Neutrophil (primary cell): ENCODE measurements around the gene MAD2L1.

Experiments
- H3K27ac ChIP-seq: fragments of 200-600 bp; sonication (generic); 2 replicates; pipeline ENCODE4 v1.5.1; 2016; ENCODE audit warnings: mild to moderate bottlenecking, moderate library complexity
- H3K27me3 ChIP-seq: fragments of 200-600 bp; sonication (generic); 2 replicates; pipeline ENCODE4 v1.6.0; 2016; ENCODE audit warnings: mild to moderate bottlenecking
- H3K36me3 ChIP-seq: fragments of 200-600 bp; sonication (generic); 2 replicates; pipeline ENCODE4 v1.5.1; 2017
- H3K4me1 ChIP-seq, 2 experiments: fragments of 200-600 bp in 1 of 2; sonication (generic) in 1 of 2; 1 replicate in 1 of 2; 2 replicates in 1 of 2; pipeline versions ENCODE4 v1.5.1 to v1.6.1; 2013 to 2016; ENCODE audit warnings: low read depth in 1 of 2, low read length in 1 of 2, mild to moderate bottlenecking in 1 of 2, moderate library complexity in 1 of 2; ENCODE audit not compliant: control insufficient read depth in 1 of 2, insufficient read depth in 1 of 2
- H3K4me3 ChIP-seq, 2 experiments: fragments of 200-600 bp in 1 of 2; sonication (generic) in 1 of 2; 1 replicate in 1 of 2; 2 replicates in 1 of 2; pipeline ENCODE4 v1.5.1; 2013 to 2016; ENCODE audit warnings: low read depth in 1 of 2, low read length in 1 of 2, mild to moderate bottlenecking in 1 of 2, moderate library complexity in 1 of 2
- H3K9me3 ChIP-seq: fragments of 200-600 bp; sonication (generic); 2 replicates; pipeline ENCODE4 v1.5.1; 2016
- CTCF ChIP-seq: fragments of 200-600 bp; sonication (generic); IDR thresholded peaks from 2 replicates; pipeline ENCODE4 v1.5.1; 2016; ENCODE audit warnings: antibody characterized with exemption

The MAD2L1 gene

DNA sequence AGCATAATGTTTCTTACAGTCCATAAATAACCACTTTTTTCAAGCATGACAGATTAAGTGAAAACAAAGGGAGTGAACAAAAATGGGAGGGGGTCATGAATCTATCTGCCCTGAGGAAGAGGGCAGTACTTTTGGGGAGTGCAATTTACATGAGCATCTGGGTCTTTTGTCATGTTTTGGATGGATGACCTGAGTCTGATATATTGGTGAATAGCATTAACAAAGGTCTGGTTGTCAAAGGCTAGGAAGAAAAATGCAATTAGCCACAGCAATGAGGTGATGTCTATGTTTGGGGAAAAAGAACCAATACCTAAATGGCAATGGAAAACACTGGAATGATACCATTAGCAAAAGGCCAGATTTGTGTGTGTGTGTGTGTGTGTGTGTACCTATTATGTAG, 15.1 kb upstream of the MAD2L1 start:
- peaks cover 11% of the 10 kb centered on the region for H3K27me3 ChIP-seq
- no peak overlapping the region for H3K27ac ChIP-seq
- no peaks in the 10 kb centered on the region for H3K9me3 ChIP-seq
- TF ChIP-seq CTCF: no peak
- H3K4me1 ChIP-seq: no peaks in the 10 kb centered on the region
- no peaks in the 10 kb centered on the region for H3K36me3 ChIP-seq
- no peak overlapping the region for H3K4me3 ChIP-seq

DNA sequence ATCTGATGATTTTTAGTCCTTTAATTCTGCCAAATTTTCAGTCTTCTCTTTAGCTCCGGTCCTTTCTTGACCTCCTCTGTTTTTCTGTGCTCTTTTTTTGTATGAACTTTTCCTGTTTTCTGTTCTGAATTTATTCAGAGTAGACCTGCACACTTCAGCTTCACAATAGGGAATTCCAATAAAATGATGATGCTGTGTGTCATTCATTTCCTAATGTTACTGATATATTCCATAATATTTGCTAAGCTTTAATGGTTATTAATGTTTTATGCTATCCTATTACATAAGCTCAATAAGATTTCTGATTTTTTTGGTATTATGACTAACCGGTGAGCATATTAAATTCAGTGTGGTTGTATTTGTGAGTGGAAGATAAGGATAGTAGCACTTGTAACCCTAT, 13.9 kb upstream of the MAD2L1 start:
- Histone ChIP-seq H3K4me1 (no peaks in the 10 kb centered on the region), H3K9me3 (no peaks in the 10 kb centered on the region), H3K36me3 (no peaks in the 10 kb centered on the region), H3K27ac (no peak overlapping the region), H3K4me3 (no peak overlapping the region), H3K27me3 (peaks cover 11% of the 10 kb centered on the region)
- TF ChIP-seq CTCF: no peak

- H3K36me3 ChIP-seq: no peaks in the 10 kb centered on the region
- no peaks in the 10 kb centered on the region for H3K9me3 ChIP-seq
- H3K27me3 ChIP-seq: peaks cover 11% of the 10 kb centered on the region
- no peak overlapping the region for H3K4me3 ChIP-seq
- no peaks in the 10 kb centered on the region for H3K4me1 ChIP-seq
- no peak overlapping the region for H3K27ac ChIP-seq
- TF ChIP-seq CTCF: no peak
These were observed 13.3 kb upstream of the MAD2L1 start for GRCh38 chr4:120079839-120080520.

GRCh38 chr4:120078216-120078615, 11.6 kb upstream of the MAD2L1 start:
- H3K4me1 ChIP-seq: no peaks in the 10 kb centered on the region

GRCh38 chr4:120071192-120071795, 4.6 kb upstream of the MAD2L1 start:
- H3K36me3 ChIP-seq: no peaks in the 10 kb centered on the region
- H3K4me3 ChIP-seq: no peak overlapping the region
- H3K4me1 ChIP-seq: peaks cover 15 to 16% of the 10 kb centered on the region in 2 experiments
- H3K9me3 ChIP-seq: no peaks in the 10 kb centered on the region
- no peak overlapping the region for H3K27ac ChIP-seq
- peak; percentile 57 for TF ChIP-seq CTCF
- no peaks in the 10 kb centered on the region for H3K27me3 ChIP-seq

More at GRCh38 chr4:120078216-120078615, 11.6 kb upstream of the MAD2L1 start:
- Histone ChIP-seq H3K27ac (no peak overlapping the region), H3K9me3 (no peaks in the 10 kb centered on the region), H3K36me3 (no peaks in the 10 kb centered on the region), H3K27me3 (peaks cover 11% of the 10 kb centered on the region), H3K4me3 (no peak overlapping the region)
- TF ChIP-seq CTCF: no peak
